Kidney epithelial cell (primary cell): ENCODE results near the gene PARP12. TPM values are rescaled to one million over a fixed set of nuclear protein-coding genes. Genes with fewer than 3 reads are reported as not detected.

Experiments
- DNase-seq: peaks from one replicate; pipeline ENCODE4 v3.0.0-alpha.2; 2010; ENCODE audit warnings: low read depth
- H3K27me3 ChIP-seq: 2 replicates; pipeline ENCODE4 v1.6.0; 2011; ENCODE audit warnings: low read length; ENCODE audit not compliant: control insufficient read depth, insufficient read depth
- H3K36me3 ChIP-seq: 2 replicates; pipeline ENCODE4 v1.5.1; 2011; ENCODE audit warnings: low read length; ENCODE audit not compliant: control insufficient read depth, insufficient read depth
- H3K4me3 ChIP-seq: 2 replicates; pipeline ENCODE4 v1.5.1; 2011; ENCODE audit warnings: low read depth, mild to moderate bottlenecking, control low read depth, low read length
- CTCF ChIP-seq: IDR thresholded peaks from 2 replicates; pipeline ENCODE4 v1.5.1; 2011; ENCODE audit warnings: mild to moderate bottlenecking, moderate library complexity, low read length, control low read depth, inconsistent platforms; ENCODE audit not compliant: insufficient read depth, poor library complexity, severe bottlenecking
- total RNA-seq: library from RNA; depleted of rRNA; stranded (reverse); fragments of >200 nt; gene quantifications from 2 replicates; pipeline ENCODE4 v1.2.3, GENCODE V29; 2015

PARP12 gene
- total RNA-seq, 1 donor from 2014 or later, result 43.1 TPM

- DNase-seq, result no peak
- H3K36me3 ChIP-seq, result no peaks in the 10 kb centered on the region
- H3K27me3 ChIP-seq, result no peaks in the 10 kb centered on the region
- no peak for TF ChIP-seq CTCF
- H3K4me3 ChIP-seq, result no peak overlapping the region
Measured at GRCh38 chr7:139985811-139986210, 76.9 kb downstream of the PARP12 start.

DNA sequence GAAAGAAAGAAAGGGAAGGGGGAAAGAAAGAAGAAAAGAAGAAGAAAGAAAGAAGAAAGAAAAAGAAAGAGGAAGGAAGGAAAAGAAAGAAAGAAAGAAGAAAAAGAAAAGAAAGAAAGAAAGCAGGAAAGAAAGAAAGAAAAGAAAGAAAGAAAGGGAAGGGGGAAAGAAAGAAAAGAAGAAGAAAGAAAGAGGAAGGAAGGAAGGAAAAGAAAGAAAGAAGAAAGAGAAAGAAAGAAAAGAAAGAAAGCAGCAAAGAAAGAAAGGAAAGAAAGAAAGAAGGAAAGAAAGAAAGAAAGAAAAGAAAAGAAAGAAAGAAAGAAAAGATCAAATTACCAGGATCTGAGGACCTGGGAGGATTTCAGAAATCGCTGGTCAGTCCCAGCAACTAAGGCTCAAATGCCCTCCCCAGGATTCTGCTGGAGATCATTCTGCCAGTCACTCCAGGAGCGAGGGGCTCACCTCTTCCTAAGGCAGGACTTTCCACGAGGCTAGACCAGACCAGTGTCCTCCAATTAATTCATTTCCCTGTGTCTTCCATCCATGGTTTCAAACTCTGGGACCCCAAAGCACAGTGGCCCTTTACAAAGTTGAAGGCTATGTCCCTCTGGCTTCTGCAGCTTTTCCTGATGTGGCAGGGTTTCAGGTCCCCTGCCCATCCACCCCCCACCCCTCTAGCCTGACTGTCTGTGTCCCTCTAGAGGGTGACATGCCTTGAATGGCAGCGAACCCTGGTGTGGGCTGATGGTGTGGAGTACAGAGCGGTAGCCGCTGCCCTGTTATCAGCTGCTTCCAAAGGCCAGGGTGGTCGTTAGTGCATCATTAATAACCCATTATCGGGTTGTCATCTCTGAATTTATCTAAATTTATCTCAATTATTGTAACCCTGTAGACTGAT is 77.9 kb downstream of the PARP12 start:
- Histone ChIP-seq H3K4me3 (no peak overlapping the region), H3K27me3 (no peaks in the 10 kb centered on the region), H3K36me3 (no peaks in the 10 kb centered on the region)
- DNase-seq, result no peak
- TF ChIP-seq CTCF, result no peak

DNA sequence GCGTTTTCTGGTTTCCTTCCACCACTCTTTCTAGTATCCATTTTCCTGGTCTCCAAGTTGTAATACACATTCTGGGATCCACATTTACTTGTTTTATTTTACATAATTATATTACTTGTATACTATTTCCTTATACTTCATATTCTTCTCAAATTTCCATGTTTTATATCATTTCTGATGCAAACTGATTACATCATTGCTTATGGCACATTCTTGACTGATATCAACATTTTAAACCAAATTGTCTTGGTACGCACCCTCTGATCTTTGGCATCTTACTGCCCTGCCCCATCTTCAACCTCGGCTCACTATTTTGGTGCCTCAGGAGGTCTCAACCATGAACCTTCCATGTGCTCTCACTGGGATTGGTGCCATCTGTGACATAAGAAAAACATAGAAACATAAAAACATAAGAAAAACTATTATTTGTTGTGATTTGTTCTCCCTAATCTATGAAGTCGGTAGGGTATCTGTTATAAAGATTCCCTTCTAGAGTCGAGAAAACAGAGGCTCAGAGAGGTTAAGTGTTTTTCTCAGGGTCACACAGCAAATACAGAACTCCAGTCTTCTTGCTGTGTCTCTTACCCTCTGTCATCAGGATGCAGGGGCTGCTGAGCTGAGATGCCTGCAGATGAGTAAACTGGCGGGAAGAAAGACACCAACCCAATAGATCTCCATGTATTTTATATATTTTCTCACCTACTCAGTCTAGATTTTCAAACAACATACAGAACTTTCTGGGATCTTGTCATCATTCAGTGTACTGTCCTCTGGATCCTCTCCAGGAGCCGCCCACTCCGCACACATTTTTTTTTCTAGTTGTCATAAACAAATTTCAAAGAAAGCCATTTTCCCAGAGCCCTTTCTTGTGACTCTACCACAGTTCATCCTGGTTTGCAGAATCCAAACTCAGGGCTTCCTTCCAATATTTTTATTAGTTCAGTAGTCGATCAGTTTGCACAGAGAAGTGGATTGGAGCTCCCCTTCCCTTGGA is 79.5 kb downstream of the PARP12 start:
- no peak for TF ChIP-seq CTCF
- no peaks in the 10 kb centered on the region for H3K27me3 ChIP-seq
- no peak for DNase-seq
- no peak overlapping the region for H3K4me3 ChIP-seq
- H3K36me3 ChIP-seq, result no peaks in the 10 kb centered on the region

DNA sequence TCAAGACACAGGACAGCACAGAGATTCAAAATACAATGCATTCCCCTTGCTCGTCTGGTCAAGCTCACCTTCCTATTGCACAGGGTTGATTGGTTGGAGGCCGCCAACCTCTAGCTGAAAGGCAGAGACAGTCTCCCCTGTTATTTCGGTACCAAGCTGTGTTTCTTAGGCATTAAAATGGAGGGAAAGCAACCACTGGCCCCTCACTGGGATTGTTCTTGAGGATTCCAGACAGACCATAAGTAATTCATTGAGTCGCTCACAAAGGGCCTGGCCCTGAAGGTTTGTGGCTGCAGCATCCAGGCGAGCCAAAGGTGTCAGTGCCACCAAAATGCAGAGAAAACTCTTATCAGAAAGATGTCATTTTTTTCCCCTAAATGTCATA is 81.2 kb downstream of the PARP12 start:
- no peak for TF ChIP-seq CTCF
- no peaks in the 10 kb centered on the region for H3K36me3 ChIP-seq

GRCh38 chr7:139976838-139977656 is 85.7 kb downstream of the PARP12 start:
- Histone ChIP-seq H3K4me3 (no peak overlapping the region), H3K27me3 (no peaks in the 10 kb centered on the region), H3K36me3 (no peaks in the 10 kb centered on the region)
- no peak for TF ChIP-seq CTCF
- DNase-seq, result no peak

More for the DNA sequence above, 81.2 kb downstream of the PARP12 start:
- H3K27me3 ChIP-seq, result no peaks in the 10 kb centered on the region
- H3K4me3 ChIP-seq, result no peak overlapping the region
- DNase-seq, result no peak
